Gastrocnemius medialis (tissue), 4 donors: Measurements from ENCODE around the gene APOH.

Experiments used
- POLR2A ChIP-seq, 2 donors: fragments of 450-650 bp; IDR thresholded peaks; one replicate each; pipeline ENCODE4 v1.6.1; 2017; ENCODE audit warnings: antibody characterized with exemption in 2 of 2, mild to moderate bottlenecking in 2 of 2, moderate library complexity in 2 of 2
- TF ChIP-seq, protein P1 (sequence below), 5 experiments: fragments of 450-650 bp in 3 of 5; fragments of 200-600 bp in 2 of 5; sonication (generic) in 2 of 5; IDR thresholded peaks in 4 of 5; conservative IDR thresholded peaks in 1 of 5; 1 replicate in 4 of 5; 2 replicates in 1 of 5; pipeline ENCODE4 v1.5.1; 2016 to 2019; ENCODE audit warnings: antibody characterized with exemption in 5 of 5, mild to moderate bottlenecking in 3 of 5, moderate library complexity in 3 of 5

GRCh38 chr17:66264696-66265095, 35.5 kb upstream of the APOH start:
- TF ChIP-seq, protein P1, sequence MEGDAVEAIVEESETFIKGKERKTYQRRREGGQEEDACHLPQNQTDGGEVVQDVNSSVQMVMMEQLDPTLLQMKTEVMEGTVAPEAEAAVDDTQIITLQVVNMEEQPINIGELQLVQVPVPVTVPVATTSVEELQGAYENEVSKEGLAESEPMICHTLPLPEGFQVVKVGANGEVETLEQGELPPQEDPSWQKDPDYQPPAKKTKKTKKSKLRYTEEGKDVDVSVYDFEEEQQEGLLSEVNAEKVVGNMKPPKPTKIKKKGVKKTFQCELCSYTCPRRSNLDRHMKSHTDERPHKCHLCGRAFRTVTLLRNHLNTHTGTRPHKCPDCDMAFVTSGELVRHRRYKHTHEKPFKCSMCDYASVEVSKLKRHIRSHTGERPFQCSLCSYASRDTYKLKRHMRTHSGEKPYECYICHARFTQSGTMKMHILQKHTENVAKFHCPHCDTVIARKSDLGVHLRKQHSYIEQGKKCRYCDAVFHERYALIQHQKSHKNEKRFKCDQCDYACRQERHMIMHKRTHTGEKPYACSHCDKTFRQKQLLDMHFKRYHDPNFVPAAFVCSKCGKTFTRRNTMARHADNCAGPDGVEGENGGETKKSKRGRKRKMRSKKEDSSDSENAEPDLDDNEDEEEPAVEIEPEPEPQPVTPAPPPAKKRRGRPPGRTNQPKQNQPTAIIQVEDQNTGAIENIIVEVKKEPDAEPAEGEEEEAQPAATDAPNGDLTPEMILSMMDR (IDR thresholded peaks at IDR 0.05 in 4 of 5, conservative IDR thresholded peaks at IDR 0.05 in 1 of 5): no peak
- no peak for TF ChIP-seq POLR2A (IDR thresholded peaks at IDR 0.05)
